ENCODE results near the gene MFSD12. TPM values are rescaled to one million over a fixed set of nuclear protein-coding genes. Genes with fewer than 3 reads are reported as not detected.

MFSD12 gene
- polyA plus RNA-seq, 1 donor: 33.7 TPM

Other genes starting within 250 kb of the MFSD12 start
- gene NFIC, start 191.0 kb downstream of the MFSD12 start, polyA plus RNA-seq: 17.0 TPM
- gene SMIM24, start 77.1 kb downstream of the MFSD12 start, polyA plus RNA-seq: 625 TPM
- 1.6 TPM for gene SMIM44, start 74.1 kb downstream of the MFSD12 start, polyA plus RNA-seq
- gene DOHH, start 56.9 kb downstream of the MFSD12 start, polyA plus RNA-seq: 12.1 TPM
- 42.5 TPM for gene FZR1, start 51.3 kb downstream of the MFSD12 start, polyA plus RNA-seq
- 3.2 TPM for gene TEKTIP1, start 18.4 kb downstream of the MFSD12 start, polyA plus RNA-seq
- gene HMG20B, start 15.4 kb upstream of the MFSD12 start, polyA plus RNA-seq: 59.6 TPM
- 1.6 TPM for gene GIPC3, start 27.9 kb upstream of the MFSD12 start, polyA plus RNA-seq
- 1.3 TPM for gene TBXA2R, start 49.3 kb upstream of the MFSD12 start, polyA plus RNA-seq
- 17.5 TPM for gene CACTIN, start 69.2 kb upstream of the MFSD12 start, polyA plus RNA-seq
- gene PIP5K1C, start 142.9 kb upstream of the MFSD12 start, polyA plus RNA-seq: 23.0 TPM
- gene TJP3, start 150.8 kb upstream of the MFSD12 start, polyA plus RNA-seq: 73.4 TPM
- 21.1 TPM for gene APBA3, start 204.1 kb upstream of the MFSD12 start, polyA plus RNA-seq
- 52.1 TPM for gene MRPL54, start 205.1 kb upstream of the MFSD12 start, polyA plus RNA-seq
- 0.01 TPM for gene RAX2, start 214.6 kb upstream of the MFSD12 start, polyA plus RNA-seq
- gene MATK, start 228.8 kb upstream of the MFSD12 start, polyA plus RNA-seq: 4.9 TPM

Measured in large intestine (tissue), 1 donor.